GM19328 (cell line): ENCODE measurements around the gene SHTN1.

Experiments used
- ATAC-seq: cut with Tn5 transposase; IDR thresholded peaks from one replicate; pipeline ENCODE4 v1.9.1; 2021; ENCODE audit warnings: mild to moderate bottlenecking, moderate library complexity; ENCODE audit not compliant: unreplicated experiment

SHTN1 gene

GRCh38 chr10:116836902-116837523 lies 168.0 kb downstream of the SHTN1 start:
- ATAC-seq = no peak

- no peak for ATAC-seq
Observed at GRCh38 chr10:116836083-116836482, 168.9 kb downstream of the SHTN1 start.

- no peak for ATAC-seq
Observed at GRCh38 chr10:116835658-116836057, 169.3 kb downstream of the SHTN1 start.

- no peak for ATAC-seq
Observed at GRCh38 chr10:116833986-116834985, 170.7 kb downstream of the SHTN1 start.

- no peak for ATAC-seq
Observed at GRCh38 chr10:116831790-116832189, 173.2 kb downstream of the SHTN1 start.
